Measurements from ENCODE around the gene LRBA. TPM values are rescaled to one million over a fixed set of nuclear protein-coding genes. Genes with fewer than 3 reads are reported as not detected.

The LRBA gene
- total and polyA plus RNA-seq, 4 donors = 8.2 to 69.8 (median 32.8) TPM

- no peak for DNase-seq (ENCODE audit: low spot score)
- Histone ChIP-seq H3K9ac (ENCODE audit: low read depth in 1 of 2, low read length in 2 of 2) (no peak overlapping the region), H3K9me3 (ENCODE audit: control insufficient read depth in 4 of 4, low read length in 3 of 4) (no peaks in the 10 kb centered on the region), H3K36me3 (ENCODE audit: control insufficient read depth in 4 of 4, insufficient read depth in 3 of 4, low read depth in 1 of 4, low read length in 3 of 4) (no peaks in the 10 kb centered on the region), H3K4me1 (ENCODE audit: control insufficient read depth in 4 of 4, insufficient read depth in 4 of 4, low read length in 3 of 4) (no peaks in the 10 kb centered on the region), H3K27ac (ENCODE audit: low read depth in 1 of 2, low read length in 2 of 2) (no peak overlapping the region), H3K4me3 (ENCODE audit: low read depth in 1 of 3, low read length in 3 of 3) (no peak overlapping the region), H3K27me3 (ENCODE audit: control insufficient read depth in 4 of 4, insufficient read depth in 4 of 4, low read length in 3 of 4) (no peaks in the 10 kb centered on the region)
- WGBS = 86% methylated on average over 1 of the region's 1 CpG
- no peak for TF ChIP-seq JUND (IDR thresholded peaks at IDR 0.05)
- TF ChIP-seq ZBTB33 (IDR thresholded peaks at IDR 0.05) = no peak
- no peak for TF ChIP-seq HNF4G (IDR thresholded peaks at IDR 0.05)
- no peak for TF ChIP-seq MAX (IDR thresholded peaks at IDR 0.05)
- TF ChIP-seq REST (IDR thresholded peaks at IDR 0.05) = no peak
- no peak for TF ChIP-seq SP1 (IDR thresholded peaks at IDR 0.05)
- TF ChIP-seq GABPA (IDR thresholded peaks at IDR 0.05 in 1 of 2, conservative IDR thresholded peaks at IDR 0.05 in 1 of 2) = no peak
- no peak for TF ChIP-seq RXRA (IDR thresholded peaks at IDR 0.05)
- TF ChIP-seq RAD21 (IDR thresholded peaks at IDR 0.05) = no peak
These were observed 557.3 kb downstream of the LRBA start for GRCh38 chr4:150457802-150458201.

- DNase-seq (ENCODE audit: low spot score) = no peak
- H3K27me3 ChIP-seq (ENCODE audit: control insufficient read depth in 4 of 4, insufficient read depth in 4 of 4, low read length in 3 of 4) = no peaks in the 10 kb centered on the region
- no peak overlapping the region for H3K9ac ChIP-seq (ENCODE audit: low read depth in 1 of 2, low read length in 2 of 2)
- H3K27ac ChIP-seq (ENCODE audit: low read depth in 1 of 2, low read length in 2 of 2) = no peak overlapping the region
- no peaks in the 10 kb centered on the region for H3K4me1 ChIP-seq (ENCODE audit: control insufficient read depth in 4 of 4, insufficient read depth in 4 of 4, low read length in 3 of 4)
- H3K9me3 ChIP-seq (ENCODE audit: control insufficient read depth in 4 of 4, low read length in 3 of 4) = no peaks in the 10 kb centered on the region
- WGBS = 86% methylated on average over 3 of the region's 3 CpGs
- H3K36me3 ChIP-seq (ENCODE audit: control insufficient read depth in 4 of 4, insufficient read depth in 3 of 4, low read depth in 1 of 4, low read length in 3 of 4) = no peaks in the 10 kb centered on the region
- no peak overlapping the region for H3K4me3 ChIP-seq (ENCODE audit: low read depth in 1 of 3, low read length in 3 of 3)
- TF ChIP-seq NR2F2 (IDR thresholded peaks at IDR 0.05) (no peak), RAD21 (IDR thresholded peaks at IDR 0.05) (no peak), ATF3 (IDR thresholded peaks at IDR 0.05) (no peak), HNF4G (IDR thresholded peaks at IDR 0.05) (no peak), JUND (IDR thresholded peaks at IDR 0.05) (no peak), FOXA1 (IDR thresholded peaks at IDR 0.05) (no peak), FOXA2 (IDR thresholded peaks at IDR 0.05) (no peak), TAF1 (conservative IDR thresholded peaks at IDR 0.05) (no peak), MAX (IDR thresholded peaks at IDR 0.05) (no peak), REST (IDR thresholded peaks at IDR 0.05) (no peak), RXRA (IDR thresholded peaks at IDR 0.05) (no peak), HNF4A (conservative IDR thresholded peaks at IDR 0.05) (no peak)
These were observed 563.2 kb downstream of the LRBA start for GRCh38 chr4:150451883-150452282.

Measured in liver (tissue), 9 donors.